GM21526 (cell line): ENCODE results near the gene STAG1.
A peak's percentile ranks its signal among the peaks of the same experiment; 100 is the strongest.
"Not testable (repeated sequence)": the region's sequence is repeated elsewhere in the genome, so short reads cannot be mapped to it uniquely, and the experiment has no call there.

Experiments
- ATAC-seq: cut with Tn5 transposase; IDR thresholded peaks from one replicate; pipeline ENCODE4 v1.9.1; 2021; ENCODE audit warnings: moderate library complexity; ENCODE audit not compliant: unreplicated experiment, low FRiP score

STAG1 gene

DNA sequence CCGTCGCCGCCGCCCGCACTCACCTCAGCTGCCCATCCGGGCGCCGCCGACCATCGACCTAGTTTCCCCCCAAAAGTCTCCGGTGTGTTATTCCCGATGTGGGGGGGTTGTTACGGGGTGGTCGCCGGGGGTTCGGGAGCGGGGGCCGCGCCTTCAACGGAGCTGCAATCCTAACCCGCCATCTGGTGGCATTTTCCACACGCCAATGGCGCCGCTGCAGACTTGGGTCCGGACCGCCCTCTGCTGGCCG, at the start of gene STAG1:
Gene STAG1 (minus strand): TSS at position 207 of the 250 bp plus-strand sequence. CDS start 121,480 bp downstream, outside the sequence.
- ATAC-seq: no peak

DNA sequence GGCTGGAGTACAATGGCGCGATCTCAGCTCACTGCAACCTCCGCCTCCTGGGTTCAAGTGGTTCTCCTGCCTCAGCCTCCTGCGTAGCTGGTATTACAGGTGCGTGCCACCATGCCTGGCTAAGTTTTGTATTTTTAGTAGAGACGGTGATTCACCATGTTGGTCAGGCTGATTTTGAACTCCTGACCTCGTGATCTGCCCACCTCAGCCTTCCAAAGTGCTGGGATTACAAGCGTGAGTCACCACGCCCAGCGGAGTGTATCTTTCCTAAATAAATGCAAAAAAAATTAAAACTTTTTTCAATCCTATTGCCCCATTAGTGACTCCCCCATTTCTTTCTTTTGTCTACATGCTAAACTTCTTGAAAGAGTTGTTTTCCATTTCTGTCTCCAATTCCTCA, 49.0 kb upstream of the STAG1 start:
- ATAC-seq: not testable (repeated sequence)

DNA sequence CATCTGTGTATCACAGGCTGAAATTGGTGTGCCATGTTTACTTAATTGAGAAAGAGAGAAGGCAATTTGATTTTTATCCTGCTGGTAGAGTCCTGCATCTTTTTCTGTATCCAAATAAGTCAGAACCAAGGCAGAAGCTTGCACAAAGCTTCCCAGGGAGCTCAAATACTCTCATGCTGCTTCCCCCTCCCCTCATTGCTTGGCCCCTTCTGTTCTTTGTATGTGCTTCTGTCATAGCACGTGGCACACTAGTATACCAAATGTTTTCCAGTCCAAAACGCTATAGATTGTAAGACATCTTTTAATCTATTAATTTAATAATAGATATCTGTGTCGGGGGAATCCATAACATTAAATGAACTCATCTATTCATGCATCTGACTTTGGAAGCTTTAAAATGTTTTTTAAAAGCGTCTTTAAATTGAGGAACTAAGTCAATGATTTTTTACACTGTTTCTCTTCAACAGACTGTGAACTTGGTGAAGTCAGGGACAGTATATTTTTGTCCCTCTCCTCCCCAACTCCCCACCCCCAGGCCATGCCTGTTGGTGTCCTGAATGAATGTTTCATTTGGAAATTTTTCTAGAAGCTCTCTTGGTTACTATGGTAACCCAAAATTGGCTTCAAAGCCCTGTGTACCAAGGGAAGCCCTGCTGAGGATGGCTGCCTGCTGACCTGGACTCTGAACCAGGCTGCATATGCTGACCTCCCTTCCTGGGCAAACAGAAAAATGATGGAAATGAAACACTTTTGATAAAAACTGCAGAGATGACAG, 40.6 kb upstream of the STAG1 start:
- no peak for ATAC-seq

DNA sequence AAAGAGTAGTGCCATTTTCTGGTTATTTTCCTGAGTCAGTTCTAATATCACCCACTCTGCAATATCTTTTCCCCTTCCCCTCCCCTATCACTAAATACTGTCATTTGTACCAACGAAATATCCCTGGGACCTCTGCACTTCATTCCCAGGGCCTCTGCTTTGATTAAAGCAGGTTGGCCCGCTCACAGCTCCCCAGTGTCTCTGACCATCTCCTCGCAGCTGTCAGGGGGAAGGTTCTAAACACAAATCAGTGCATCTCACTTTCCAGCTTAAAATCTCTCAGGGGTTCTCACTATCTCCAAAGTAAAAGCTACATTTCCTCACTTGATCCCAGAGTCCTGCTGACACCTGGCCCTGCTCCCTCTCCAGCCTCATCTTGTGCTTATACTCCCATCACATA, 38.6 kb upstream of the STAG1 start:
- no peak for ATAC-seq

DNA sequence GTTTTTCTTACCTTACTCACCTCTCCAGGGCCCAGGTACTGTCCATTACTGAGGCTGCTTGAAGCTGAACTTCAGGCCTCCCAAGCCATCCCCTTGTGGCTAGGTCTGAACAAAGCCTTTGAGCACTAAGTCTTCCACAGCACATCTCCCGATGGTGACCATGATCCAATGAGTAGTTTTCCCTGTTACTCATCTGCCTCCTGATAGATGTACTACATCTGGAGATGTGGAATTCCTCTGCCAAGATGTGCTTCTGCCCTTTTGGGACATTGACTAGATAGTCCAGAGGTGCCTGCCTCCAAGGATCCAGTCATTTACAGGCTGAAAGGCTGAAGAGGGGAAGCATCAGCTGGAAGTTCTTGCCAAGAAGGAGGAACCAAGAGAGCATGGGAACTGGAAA, 37.8 kb upstream of the STAG1 start:
- no peak for ATAC-seq

DNA sequence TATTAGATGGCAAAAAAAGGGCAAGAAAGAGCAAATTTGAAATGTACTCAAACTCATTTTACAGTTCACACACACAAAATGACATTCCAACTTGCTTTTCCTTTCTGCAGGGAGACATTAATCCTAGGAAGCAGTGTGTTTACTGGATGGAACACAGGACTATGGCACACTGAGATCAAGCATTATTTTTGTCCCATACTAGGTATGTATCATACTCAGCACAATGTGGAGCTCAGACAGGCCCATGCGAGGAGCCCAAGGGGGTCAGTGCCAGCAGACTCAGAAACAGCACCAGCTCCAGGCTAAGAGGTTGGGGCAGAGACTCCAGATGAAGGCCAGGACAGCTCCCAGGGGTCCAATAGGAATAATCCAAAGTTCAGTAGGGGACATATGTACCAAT, 36.0 kb upstream of the STAG1 start:
- no peak for ATAC-seq

DNA sequence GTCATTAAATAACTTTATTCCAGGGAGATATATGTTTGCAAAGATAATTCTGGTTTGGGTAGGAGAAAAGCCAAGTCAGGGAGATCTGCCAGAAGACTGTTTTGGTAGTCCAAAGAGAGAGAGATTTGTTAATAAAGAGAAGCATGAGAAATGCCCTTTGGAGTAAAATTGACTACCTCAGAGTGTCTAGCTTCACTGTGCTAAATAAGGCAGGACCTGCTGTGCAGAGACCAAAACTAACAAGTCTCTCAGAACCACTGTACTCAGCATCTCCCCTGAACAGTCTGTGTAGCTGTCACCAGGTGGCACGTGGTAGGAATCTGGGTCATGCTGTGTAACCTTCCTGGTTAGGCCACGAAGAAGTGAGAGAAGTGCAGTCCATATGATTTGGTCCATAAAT, 35.2 kb upstream of the STAG1 start:
- peak; percentile 75 for ATAC-seq

DNA sequence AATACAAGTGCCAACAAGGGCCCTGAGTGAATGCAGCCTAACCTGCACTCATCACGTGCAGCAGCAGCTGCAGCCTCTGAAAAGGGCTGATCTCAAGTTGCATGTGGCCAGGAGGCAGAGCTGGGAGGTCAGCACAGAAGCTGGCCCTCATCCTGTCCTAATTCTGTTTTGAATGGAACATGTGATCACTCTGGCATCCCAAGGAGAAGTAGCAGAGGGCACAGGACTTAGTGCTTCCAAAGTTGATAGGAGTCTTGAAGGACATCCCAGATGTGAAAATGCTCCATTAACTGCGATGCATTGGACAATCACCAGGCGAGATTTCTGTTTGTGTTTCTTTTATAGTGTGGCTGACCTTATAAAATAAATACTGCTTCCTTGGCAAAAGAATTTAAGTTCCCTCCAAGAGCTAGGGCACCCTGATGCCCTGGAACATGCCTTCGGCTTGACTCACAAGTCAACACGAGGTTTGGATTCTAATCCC, 31.6 kb upstream of the STAG1 start:
- no peak for ATAC-seq

DNA sequence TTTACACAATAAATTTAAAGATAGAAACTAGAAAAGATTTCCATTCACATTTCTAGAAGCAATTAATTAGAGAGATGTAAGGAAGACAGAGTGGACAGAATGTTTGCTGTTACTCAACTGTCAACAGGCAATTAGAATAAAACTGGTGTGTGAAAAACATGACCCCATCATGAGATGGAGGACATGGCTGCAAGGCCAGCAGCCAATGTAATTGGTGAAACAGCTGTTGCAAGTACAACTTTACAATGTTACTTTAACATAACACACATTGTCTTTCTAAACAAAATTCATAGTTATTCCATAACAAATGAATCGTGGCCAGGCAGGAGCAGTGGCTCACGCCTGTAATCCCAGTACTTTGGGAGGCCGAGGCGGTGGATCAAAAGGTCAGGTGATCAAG, 28.6 kb upstream of the STAG1 start:
- ATAC-seq: no peak

DNA sequence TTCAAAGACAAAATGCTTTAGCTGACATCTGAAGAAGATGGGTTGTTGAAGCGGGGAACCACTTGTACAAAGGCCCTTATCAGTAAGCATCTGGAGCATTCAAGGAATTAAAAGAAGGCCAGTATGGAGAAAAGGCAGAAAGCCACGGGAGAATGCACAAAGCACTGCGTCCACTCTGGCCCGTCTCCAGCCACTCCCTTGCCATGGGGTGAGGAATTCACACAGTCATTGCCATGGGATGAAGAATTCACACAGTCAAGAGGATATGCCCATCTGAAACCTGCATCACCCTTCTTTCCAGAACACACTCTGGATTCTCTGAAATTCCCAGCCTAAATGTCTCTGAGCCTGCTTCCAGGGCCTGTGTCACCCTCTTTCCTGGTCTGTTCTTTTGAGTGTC, 26.7 kb upstream of the STAG1 start:
- no peak for ATAC-seq

DNA sequence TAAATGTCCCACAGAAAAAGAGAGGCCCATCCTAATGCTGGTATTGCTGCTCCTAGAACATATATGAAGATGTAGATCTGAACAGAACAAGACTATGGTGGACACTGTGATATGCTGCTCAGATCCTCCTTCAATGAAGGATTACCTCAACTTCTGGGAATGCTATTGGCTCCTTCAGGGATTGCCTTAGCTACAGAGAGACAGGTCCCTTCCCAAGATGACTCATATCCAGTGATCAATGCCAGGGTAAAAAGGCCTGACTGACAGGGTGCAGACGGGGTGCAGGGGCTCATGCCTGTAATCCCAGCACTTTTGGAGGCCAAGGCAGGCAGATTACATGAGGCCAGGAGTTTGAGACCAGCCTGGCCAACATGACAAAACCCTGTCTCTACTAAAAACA, 20.5 kb upstream of the STAG1 start:
- no peak for ATAC-seq

DNA sequence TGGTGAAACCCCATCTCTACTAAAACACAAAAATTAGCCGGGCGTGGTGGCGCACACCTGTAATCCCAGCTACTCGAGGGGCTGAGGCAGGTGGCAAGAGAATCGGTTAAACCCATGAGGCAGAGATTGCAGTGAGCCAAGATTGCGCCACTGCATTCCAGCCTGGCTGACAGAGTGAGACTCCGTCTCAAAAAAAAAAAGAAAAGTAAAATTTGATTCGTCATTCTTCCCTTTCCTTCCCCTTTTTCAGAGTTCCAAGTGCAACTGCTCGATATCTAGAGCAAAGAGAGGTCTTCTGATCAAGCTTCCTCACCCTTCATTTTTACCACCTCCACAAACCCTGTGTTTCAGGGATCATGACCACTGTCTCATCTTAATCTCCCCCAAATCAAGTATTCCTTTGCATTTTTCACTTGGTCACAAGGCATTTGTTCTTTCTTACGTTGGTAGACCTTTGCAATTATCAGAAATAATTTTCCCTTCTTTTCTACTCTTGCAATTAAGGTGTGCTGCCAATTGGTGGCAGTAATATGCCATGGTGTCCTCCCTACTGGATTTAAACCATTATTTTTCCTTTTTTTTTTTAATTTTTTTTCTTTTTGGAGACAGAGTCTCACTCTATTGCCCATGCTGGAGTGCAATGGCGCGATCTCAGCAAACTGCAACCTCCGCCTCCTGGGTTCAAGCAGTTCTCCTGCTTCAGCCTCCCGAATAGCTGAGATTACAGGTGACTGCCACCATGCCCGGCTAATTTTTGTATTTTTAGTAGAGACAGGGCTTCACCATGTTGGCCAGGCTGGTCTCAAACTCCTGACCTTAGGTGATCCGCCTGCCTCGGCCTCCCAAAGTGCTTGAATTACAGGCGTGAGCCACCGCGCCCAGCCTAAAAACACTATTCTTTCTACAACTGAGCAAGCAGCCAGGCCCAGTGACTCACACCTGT, 6.3 kb upstream of the STAG1 start:
- ATAC-seq: not testable (repeated sequence)

DNA sequence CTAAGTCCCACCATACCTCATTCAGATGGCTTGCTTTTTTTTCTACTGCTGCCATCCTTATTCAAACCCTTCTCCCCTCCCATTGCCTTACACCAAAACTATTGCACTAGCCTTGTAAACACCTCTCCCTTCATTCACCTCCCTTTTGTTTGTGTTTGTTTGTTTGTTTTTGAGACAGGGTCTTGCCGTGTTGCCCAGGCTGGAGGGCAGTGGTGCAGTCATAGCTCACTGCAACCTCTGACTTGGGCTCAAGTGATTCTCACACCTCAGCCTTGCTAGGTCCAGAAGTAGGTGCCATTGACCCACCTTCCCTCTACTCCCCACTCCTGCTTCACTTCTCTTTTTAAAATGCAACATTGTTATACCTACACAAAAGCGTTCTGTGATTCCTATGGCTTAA, 3.0 kb upstream of the STAG1 start:
- no peak for ATAC-seq

DNA sequence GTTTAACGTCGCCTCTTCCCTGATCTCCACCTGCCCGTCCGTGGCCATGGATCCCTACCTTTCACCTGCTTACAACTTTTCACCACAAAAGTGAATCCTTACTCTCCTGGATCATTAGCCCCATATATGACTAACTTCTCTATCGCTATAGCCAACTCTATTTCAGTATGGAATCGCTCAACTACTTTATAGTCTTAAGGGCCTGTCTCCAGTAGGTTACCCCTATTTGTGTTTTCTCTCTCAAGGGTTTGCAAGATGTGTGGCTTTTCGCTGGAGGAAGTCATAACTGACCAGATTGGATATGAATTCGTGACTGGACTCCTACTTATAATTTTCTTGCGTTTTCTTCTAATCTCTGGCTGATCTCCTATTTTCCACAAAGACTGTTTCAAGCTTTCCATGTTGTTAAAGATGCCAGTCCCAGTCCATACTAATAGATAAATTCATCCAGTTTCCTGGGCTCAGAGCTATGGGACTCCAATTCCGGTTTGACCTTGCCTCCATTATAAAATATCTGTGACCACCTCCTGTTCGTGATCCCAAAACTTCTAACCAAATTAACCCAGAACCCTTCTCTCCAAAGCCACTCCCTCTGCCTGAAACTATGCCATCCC, 1.3 kb upstream of the STAG1 start:
- no peak for ATAC-seq

DNA sequence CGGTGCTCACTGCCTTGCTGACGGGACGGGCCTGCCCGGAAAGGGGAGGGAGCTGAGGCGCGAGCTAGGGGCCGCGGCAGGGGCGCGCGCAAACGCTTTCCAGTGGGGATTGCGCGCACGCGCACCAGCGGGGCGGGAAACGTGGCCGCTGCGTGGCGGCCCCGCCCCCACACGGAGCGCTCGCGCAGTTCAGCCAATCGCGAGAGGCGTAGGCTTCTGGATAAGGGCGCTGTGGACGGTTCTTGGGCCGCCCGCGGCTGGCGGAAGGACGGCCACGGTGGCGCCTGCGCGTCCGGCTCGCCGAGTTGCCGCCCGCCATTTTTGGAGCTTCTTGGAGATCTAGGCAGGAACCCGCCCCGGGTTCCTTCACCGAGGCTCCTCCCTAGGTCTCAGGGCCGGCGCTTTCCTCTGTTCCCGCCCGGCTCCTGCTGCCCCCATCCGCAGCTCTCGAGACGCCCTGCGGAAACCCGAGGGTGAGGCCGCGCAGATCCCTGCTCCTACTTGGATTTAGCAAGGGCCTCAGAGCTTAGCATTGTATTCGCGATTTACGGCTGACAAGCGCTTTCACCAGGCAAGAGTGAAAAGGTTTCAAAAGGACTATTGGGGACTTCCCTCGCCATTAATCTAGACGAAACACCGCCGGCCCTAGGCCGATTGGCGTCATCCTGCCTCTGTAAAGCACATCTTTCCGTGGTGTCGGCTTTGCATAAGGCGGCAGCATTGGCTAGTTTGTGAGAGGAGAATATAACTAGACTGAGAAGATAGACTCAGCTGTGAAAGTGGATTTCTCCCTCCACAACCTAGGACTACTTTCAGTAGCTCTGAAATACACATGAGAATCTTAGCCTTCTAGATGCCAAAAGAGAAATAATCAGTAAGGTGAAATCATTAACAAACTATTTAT, 496 bp upstream of the STAG1 start:
- ATAC-seq: peak; percentile 86

DNA sequence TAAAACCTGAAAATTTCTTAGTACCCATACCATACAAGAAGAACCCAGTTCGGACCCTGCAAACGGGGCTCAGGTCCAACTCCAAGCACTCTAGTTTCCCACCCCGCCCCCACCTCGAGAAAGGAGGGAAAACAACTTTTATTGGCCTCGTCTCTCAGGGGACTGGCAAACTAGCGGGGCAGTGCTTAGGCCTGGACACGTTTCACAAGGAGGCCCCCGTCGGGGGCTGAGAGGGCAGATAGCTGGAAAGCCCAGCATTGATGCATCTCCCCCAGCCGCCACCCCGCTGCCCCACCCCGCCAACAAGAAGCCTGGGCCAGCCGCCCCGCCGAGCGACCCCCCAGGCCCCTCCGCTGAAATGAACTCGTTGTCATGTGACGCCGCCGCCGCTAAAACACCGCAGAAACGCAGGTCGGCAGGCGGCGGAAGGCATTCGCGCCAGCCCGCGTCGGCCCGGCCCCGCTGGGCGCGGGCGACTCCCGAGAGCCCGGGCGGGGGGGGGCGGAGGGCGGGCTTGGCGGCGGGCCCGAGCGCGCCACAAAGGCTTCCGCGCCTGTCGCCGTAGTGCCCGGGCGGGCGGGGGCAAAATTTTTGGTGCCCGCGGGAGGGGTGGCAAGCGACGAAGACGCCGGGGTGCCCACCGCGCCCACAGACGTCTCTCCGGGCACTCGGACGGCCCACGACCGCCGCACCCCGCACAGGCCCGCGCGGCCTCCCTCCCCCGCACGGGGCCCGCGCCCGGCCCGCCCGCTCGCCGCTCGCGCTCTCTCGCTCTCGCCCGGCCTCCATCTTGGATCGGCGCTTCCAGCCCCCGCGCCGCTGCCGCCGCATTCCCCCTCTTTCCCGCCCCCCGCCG, 634 bp downstream of the STAG1 start:
- peak; percentile 14 for ATAC-seq

DNA sequence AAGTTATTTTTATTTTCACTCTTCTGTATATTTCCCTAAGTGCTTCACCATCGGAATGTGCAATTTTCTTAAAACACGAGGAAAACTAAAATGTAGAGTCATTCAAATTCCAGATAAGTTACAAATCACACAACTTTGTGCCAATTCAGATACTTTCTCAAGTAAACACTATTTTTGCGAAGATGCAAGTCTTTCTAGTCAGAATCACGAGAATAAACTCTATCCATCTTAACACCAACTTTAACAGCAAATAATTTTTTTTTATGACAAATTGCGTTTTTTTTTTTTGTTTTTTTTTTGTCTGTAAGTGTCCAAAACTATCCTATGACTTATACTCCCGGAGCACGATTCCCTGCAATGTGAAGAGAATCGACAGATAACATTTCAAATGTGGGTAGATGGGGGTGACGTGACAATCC, 1.3 kb downstream of the STAG1 start:
- ATAC-seq: no peak

DNA sequence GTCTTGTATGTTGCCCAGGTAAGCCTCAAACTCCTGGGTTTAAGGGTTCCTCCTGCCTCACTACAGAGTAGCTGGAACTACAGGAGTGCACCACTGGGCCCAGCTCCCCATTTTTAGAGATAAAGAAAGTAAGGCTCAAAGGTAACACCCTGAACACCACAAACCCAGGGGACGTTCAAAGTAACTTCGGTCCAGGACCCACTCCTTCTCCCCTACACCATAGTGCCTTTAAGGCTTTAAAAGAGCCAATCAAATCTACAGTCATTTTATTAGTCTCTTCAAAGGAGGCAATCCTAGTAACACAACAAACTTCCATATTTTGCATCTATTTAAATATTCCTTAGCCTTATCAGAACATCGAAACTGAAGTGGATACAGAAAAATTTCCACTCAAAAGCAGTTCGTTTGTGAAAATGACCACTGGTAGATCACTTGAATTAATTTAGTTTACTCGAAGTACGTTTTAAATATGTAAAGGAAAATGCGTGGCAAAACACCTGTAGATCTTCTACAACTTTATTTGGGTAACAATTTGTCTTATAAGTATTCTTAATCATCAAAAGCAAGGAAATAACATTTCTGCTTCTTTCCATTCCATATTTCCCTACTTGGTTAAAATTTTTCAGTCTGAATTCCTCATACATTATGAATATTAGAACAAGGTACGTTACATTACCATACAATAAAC, 1.8 kb downstream of the STAG1 start:
- no peak for ATAC-seq

DNA sequence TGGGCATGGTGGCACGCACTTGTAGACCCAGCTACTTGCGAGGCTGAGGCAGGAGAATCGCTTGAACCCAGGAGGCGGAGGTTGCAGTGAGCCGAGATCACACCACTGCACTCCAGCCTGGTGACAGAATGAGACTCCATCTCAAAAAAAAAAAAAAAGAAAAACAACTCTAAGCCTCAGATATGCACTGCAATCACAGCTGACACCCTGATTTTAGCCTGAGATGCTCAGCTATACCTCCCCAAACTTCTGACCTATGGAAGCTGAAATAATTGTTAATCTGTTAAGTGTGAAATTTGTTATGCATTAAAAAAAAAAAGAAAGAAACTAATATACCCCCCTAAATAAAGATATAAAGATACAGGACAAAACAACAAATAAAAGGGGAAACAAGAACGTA, 2.6 kb downstream of the STAG1 start:
- not testable (repeated sequence) for ATAC-seq
